ENCODE data around the gene TRIM37.
"Not testable (repeated sequence)": the region's sequence is repeated elsewhere in the genome, so short reads cannot be mapped to it uniquely, and the experiment has no call there.

The TRIM37 gene

DNA sequence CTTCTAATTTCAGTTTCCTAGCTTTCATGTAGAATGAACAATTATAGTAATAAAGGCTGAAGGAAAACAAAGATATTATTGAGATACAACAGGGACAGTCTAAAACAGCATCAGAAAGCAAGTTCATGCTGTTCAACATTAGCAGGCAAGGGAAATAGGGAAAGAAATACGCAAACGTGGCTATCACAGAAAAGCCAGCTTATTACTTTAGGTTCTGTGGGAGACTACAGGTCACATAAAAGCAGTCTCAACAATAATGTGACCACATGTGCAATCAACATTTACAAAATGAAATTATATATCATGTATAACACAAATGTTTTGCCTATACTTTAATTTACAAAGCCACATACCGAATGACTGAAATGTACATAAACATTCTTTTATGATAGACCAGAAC lies 4.9 kb upstream of the TRIM37 start:
- no peak for DNase-seq

DNA sequence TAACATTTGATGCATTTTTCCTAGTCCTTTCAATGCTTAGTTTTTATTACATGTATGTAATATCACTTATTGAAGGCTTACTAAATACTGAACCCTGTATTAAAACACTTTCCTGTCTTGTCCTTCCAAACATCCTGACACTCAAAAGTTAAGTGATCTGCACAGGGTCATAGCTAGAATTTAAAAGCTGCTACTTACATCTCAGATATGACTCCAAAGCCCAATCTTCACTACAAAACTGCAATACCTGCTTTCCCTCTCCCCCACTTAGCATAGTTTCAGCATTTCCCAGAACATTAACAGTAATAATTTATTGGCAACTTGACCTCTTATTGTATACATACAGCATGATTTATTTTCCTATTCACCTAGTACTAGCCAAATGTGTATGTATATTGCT lies 4.3 kb upstream of the TRIM37 start:
- DNase-seq, result no peak

DNA sequence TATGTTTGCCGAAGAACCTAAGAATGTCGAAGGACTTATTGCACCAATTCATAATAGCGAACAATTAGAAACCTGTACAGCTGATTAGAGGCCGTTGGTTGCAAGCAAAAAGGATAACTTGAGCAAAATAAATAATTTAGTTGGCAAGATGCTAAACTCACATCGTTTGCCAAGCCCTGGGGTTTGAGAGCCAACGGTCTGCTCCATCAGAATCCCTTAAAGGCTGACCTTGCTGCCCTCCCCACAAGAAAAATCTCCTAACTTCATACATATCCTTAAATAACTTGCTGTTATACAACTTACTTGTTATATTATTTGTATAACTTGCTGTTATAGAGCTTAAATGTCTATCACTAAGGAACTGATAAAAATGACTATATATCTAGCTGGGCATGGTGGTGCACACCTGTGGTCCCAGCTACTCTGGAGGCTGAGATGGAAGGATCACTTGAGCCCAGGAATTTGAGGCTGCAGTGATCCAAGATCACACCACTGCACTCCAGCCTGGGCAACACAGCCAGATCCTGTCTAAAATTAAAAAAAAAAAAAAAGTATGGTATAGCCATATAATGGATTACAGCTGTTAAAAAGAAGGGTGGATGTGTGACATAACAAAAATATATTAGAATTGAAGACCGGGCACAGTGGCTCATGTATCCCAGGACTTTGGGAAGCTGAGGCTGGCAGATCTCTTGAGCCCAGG lies 1.9 kb upstream of the TRIM37 start:
- no peak for DNase-seq

DNA sequence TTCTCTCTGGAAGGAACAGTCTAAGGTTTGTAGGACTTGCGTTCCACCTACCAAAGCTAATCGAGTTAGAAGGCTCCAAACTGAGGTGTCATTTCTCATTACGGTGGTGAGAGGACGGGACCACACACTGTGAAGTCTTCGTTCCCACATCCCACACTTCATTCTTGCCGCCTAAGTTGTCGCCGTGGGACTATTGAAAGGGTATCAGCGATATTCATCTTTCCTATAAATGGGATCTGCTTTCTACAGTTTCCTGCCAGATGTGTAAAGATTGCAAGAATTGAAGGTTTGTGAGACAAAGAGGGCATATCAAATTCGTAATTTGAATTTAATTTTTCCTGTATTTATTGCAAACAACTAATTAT lies 608 bp upstream of the TRIM37 start:
- no peak for DNase-seq

DNA sequence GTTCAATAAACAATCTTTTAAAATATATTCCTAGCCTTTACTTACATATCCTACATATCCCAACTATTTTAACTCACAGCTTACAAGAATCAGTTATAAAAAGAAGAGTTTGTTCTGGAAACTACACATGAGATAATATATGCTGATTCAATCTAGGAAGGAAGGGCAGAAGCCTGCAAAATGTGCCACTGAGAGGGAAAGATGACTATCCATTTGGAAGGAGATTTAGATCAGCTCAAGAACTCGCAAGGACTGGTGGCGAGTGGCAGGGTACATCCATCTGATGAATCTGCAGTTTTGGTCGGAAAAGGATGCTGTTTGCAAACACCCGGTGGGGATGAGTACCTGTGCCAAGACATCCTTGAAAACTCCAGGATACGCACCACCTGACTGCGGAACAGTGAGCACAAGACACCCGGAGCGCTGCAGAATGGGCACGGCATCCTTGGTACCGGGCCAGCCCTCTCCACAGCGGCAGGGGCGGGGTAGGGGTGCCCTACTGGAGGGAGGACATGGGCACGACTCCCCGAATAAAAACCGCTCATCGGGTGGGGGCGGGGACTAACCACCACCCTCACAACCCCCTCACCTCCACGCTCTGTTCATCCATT lies 723 bp downstream of the TRIM37 start:
- DNase-seq, result no peak

DNA sequence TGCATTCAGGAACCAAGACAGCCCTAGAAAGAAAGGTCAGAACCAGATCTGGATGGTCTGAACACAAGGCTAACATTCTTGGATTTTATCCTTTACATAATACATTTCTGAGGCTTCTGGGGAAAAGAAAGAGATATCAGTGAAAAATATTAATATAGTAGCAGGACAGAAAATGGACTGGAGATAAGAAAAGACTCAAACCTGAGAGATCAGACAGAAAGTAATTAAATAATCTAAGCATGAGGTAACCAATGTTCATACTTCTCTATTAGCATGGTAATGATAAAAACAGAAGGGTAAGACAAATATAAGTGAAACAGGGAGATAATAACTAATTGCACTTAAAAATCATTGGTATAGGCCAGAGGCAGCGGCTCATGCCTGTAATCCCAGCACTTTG lies 5.5 kb downstream of the TRIM37 start:
- no peak for DNase-seq

DNA sequence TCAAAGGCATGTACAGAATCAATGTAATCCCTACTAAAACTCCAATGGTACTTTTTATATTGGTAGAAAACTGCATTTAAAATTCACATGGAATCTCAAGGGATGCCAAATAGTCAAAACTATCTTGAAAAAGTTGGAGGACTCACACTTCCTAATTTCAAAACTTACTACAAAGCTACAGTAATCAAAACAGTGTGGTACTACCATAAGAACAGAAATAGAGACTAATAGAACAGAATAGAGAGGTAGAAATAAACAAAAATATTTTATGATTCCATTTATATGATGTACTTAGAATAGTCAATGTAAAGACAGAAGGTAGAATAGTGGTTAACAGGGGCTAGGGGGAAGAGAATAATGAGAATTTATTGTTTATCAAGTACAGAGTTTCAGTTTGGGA lies 8.8 kb downstream of the TRIM37 start:
- DNase-seq, result no peak

DNA sequence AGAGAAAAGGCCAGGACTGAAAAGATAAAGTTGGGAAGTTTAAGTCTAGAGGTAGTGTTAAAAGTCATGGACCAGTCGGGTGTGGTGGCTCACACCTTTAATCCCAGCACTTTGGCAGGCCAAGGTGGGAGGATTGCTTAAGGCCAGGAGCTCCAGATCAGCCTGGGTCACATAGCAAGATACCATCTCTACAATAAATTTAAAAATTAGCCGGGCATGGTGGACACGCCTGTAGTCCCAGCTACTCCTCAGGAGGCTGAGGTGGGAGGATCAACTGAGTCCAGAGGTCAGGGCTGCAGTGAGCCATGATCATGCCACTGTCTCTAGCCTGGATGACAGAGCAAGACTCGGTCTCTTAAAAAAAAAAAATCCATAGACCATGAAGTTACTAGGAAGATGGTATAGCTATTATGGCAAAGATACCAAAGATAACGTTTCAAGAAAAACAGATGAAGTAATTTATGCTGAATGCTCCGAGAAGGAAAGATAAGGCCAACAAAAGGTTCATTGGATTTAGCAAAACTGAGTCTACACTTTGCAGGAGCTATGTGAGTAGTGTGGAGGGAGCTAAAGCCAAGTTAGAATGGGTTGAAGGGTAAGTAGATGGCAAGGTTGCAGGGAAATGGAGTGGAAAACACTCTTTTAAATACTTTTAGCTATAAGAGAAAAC lies 11.7 kb downstream of the TRIM37 start:
- no peak for DNase-seq

DNA sequence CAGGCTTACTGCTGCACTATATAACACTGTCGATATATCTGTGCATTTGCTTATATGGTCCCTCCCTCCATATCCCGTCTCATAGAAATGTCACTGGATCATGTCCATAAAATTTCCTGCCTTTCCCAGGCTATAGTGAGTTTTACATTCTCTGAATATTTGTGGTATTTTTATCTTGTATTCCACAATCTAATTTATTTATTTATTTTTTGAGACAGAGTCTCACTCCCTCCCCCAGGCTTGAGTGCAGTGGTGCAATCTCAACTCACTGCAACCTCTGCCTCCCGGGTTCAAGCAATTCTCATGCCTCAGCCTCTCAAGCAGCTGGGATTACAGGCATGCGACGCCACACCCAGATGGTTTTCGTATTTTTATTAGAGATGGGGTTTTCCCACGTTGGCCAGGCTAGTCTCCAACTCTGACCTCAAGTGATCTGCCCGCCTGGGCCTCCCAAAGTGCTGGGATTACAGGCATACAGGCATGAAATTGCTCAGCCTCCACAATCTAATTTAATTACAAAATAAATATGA lies 12.9 kb downstream of the TRIM37 start:
- no peak for DNase-seq

DNA sequence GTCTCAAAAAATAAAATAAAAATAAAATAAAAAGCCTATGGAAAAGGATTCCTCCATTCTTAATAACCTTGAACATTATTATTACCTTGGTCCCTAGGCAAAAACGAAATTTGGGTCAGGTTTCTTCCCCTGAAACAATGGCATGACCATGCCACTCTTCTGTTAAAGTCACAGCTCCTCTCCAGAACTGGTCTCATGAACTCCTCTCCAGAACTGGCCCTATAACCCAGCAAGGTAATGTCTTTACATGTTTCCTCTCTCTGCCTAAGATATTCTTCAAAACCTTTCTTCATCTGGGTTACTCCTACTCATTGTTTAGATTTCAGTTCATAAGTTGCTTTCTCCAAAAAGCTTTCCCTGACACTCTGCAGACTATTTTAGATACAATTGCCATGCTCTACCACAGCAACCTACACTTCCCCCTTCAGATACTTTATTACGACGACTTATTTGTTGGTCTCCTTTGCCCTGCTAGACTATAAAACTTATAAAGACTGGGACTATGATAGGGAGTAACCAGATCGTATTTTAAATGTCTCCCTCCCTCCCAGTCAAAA lies 13.5 kb downstream of the TRIM37 start:
- DNase-seq, result no peak

DNA sequence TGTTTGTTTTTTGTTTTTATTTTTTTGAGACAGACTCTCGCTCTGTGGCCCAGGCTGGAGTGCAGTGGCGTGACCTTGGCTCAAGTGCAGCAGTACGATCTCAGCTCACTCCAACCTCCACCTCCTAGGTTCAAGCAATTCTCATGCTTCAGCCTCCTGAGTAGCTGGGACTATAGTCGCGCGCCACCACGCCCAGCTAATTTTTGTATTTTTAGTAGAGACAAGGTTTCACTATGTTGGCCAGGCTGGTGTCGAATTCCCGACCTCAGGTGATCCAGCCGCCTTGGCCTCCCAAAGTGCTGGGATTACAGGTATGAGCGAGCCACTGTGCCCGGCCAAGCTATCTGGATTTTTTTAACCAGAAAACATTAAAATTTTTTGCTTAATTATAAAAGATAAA lies 16.1 kb downstream of the TRIM37 start:
- not testable (repeated sequence) for DNase-seq

DNA sequence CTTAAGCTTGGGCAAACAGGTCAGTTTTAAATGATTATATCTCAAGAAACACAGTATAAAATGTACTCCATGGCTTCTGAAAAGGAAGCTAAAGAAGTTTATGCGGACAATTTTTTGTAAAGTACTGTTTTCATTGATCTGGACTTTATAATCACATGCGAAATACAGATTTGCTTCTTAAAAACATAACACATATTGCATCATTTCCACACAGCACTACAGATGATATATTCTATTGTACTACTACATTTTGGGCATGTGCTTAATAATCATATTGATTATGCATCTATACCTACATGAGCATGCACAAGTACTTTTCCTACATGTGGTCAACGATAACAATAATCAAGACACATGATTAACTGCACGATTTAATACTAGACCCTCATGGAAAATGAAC lies 22.5 kb downstream of the TRIM37 start:
- DNase-seq, result no peak

DNA sequence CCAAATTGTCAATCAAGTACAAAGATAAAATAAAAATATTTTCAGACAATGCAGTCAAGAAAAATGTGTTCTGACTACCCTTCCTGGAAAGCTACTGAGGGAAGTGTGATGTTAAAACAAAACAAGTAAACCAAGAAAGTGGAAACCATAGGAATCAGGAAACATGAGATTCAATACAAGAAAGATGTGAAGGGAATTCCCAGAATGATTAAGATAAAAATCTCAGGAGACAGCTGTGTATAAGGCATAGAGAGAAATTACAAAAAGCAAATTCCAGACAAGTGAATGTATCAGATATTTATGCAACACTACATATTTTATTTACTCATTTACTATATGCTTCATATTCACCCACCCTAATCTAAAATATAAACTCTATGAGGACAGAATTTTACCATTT lies 32.2 kb downstream of the TRIM37 start:
- DNase-seq, result no peak

DNA sequence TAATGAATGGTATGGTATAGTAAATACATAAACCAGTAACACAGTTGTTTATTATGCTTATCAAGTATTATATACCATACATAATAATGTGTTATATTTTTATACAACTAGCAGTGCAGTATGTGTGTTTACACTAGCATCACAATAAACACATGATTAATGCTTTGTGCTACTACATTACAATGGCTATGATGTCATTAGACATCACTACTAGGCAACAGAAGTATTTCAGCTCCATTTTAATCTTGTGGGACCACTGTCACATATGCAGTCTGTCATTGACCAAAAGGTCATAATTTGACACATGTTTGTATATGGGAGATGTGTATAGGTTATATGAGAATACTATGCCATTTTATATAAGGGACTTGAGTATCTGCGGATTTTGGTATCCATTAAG lies 32.7 kb downstream of the TRIM37 start:
- DNase-seq, result no peak

DNA sequence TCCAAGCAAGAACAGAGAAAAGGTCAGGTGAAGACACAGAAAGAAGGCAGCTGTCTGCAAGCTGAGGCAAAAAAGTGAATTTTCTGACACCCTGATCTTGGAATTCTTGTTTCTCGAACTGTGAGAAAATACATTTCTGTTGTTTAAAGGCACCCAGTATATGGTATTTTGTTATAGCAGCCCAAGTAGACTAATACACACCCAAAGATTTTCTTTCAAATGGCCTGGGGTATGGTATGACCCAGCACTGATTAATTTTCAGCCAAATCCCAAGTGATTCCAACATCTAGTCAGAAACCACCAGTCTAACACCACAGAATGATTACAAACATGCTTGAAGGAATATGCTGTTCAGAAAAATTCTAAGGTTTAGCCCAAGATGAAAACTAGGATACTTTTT lies 36.8 kb downstream of the TRIM37 start:
- DNase-seq, result no peak

DNA sequence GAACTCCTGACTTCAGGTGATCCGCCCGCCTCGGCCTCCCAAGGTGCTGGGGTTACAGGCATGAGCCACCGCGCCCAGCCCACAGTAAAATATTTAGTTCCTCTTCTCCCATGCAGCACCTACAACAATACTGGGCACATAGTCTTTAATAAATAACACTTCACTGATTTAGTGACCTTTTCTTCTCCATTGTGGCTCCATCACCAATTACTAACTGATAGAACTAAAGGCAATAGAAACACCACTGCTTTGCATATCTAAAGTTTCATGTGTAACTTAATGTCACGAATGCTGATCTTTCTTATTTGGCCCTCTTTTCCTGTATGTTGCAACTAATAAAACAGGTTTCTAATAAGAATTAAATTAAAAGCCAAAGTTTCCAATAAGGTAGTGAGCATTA lies 38.9 kb downstream of the TRIM37 start:
- no peak for DNase-seq

DNA sequence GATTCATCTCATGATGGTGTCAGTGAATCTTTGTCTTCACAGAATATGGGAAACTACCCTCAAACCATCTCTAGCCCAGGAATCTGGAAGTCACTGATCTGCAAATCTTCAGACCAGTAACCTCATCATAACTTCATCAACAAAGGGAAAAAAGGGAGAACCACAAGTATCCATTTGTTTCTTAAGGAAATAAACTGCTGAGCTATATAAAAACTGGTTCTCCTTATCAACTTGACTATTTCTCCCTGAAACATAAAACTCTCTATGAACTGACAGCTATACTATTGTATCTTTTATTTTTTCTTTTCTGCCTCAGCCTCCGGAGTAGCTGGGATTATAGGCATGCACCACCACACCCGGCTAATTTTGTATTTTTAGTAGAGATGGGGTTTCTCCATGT lies 39.3 kb downstream of the TRIM37 start:
- no peak for DNase-seq

DNA sequence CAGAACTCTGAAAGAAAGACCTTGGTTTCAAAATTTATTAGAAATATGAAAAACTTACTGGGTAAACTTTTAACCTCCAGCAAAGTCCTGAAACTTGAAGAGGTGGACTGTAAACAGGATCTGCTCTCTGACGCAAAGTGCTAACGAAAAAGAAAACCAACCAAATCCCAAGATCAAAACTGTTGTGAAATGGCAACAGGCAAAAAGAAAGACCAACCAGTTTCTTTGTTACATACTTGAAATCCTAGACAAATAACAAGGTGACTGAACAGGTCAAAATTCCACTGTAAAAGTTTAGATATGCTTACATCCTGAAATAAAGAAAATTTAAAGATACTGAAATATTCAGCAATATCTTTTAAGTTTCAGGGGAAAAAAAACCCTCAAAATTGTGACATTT lies 44.2 kb downstream of the TRIM37 start:
- DNase-seq, result no peak

DNA sequence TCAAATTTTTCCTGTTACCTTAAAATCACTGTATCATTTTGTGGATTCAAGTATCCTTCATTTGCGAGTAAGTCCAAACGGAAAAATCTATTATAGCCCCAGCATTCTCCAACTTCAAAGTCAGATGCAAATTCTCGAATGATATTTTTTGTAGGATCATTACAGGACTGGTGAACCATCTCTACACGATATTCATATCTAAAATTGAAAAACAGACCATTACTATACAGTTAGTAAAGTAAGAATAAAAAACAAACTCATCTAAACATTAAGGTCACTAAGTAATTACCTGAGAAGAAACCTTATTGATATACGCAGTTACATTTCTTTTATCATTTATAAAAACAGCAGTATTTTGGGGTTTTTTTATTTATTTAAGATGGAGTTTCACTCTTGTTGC lies 49.8 kb downstream of the TRIM37 start:
- DNase-seq, result no peak

DNA sequence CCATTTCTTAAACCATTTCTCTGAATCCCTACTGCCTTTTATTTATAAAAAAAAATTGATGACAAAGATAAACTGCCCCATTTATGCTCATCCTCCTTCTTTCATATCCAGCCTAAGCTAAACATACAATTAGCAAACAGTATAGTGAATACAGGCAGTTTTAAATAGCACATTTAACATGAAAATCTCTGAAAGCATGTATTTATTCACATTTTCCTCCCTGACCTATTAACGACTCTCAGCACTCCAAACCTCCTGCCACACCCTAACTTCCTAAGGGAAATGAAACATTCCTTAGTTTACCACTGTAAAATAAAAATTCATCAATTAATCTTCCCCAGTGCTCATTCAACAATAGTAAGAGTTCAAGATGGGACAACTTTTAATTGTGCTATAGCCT lies 56.9 kb downstream of the TRIM37 start:
- no peak for DNase-seq

DNA sequence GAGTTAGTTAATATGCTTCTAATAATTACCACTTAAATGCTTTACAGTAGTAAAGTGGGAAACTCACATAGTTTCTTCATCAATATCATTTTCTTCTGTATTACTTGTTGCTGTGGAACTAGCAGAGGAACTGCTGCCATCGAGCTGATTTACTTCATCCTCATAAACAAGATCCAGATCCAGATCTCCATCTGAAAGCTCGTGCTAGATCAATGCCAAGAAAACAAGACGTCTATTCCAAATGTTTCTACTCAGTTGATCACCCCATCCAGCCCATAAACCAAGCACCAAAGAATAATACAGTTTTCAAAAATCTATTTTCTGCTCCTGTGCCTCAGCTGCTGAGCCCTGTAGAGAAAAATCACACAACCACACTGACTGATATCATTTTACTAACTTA lies 59.1 kb downstream of the TRIM37 start:
- DNase-seq, result no peak

DNA sequence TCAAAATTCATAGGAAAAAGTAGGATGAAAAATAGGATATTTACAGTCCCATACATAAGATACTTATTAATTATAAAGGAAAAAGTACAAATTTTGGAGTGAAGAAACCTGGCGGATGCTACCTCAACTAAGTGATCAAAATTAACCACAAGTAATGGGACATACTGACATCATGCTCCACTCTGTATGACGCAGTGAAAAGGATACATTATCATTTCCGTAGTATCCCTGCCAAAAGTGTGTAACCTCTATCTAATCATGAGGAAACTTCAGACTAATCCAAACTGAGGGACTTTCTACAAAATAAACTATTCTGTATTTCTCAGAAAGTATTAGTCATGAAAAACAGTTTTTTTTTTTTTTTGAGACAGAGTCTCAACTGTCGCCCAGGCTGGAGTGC lies 60.5 kb downstream of the TRIM37 start:
- no peak for DNase-seq

DNA sequence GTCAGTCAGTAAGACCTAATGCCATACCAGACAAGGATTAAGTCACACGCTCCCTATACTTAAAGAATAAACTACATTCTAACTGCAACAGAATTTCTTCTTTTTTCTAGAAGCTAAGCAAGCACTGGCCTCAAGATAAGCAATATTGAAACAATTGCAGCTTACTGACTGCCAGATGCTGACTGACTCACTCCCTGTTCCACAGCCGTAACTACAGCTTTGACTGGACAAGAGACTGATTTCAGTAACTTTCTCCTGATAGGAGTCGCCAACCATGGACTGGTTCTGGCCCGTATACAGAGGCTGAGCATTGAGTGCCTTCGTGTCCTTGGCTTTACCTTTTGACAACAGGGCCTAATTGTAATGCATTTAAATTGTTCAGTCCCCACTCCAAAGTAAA lies 67.9 kb downstream of the TRIM37 start:
- DNase-seq, result no peak

DNA sequence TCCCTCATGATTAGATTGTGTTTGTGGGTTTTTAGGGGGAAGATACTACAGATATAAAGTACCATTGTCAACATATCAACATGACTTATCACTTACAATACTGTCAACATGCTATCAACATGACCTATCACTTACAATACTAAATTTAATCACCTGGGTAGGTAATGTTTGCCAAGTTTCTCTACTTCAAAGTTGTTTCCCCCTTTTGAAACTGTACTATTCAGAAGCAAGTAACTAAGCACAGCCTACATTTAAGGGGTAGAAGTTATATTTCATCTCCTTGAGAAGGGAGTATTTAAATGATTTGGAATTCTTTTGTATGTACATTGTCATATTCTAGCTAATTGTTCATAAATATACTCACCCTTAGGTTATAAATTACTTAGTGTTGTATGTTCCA lies 68.7 kb downstream of the TRIM37 start:
- DNase-seq, result no peak
